ENCODE results near the gene SKAP2.

GRCh38 chr7:26709210-26709990, 155.0 kb downstream of the SKAP2 start:
- TF ChIP-seq ZNF513 (CRISPR knock-in tag; conservative IDR thresholded peaks at IDR 0.05) (no peak), KDM5A (IDR thresholded peaks at IDR 0.05; ENCODE audit: borderline replicate concordance, low read length) (no peak)
